GM23248 (cell line): ENCODE results near the gene IFNL1. TPM values are rescaled to one million over a fixed set of nuclear protein-coding genes. Genes with fewer than 3 reads are reported as not detected.
A peak's percentile ranks its signal among the peaks of the same experiment; 100 is the strongest.
"Not testable (repeated sequence)": the region's sequence is repeated elsewhere in the genome, so short reads cannot be mapped to it uniquely, and the experiment has no call there.

Source experiments
- DNase-seq: peaks from one replicate; pipeline ENCODE4 v3.0.0-alpha.2; 2015
- H2AFZ ChIP-seq: fragments of 200-600 bp; sonication (generic); 2 replicates; pipeline ENCODE4 v1.6.1; 2016; ENCODE audit warnings: antibody characterized with exemption
- H3F3A ChIP-seq: fragments of 200-600 bp; sonication (generic); 2 replicates; pipeline ENCODE4 v1.6.1; 2016; ENCODE audit warnings: mild to moderate bottlenecking, antibody characterized with exemption, mixed run types; ENCODE audit not compliant: insufficient read depth
- H3K27ac ChIP-seq: fragments of 200-600 bp; sonication (generic); 2 replicates; pipeline ENCODE4 v1.5.1; 2016; ENCODE audit warnings: mild to moderate bottlenecking
- H3K27me3 ChIP-seq: fragments of 200-600 bp; sonication (generic); replicated peaks from 2 replicates; pipeline ENCODE4 v1.6.1; 2016; ENCODE audit warnings: mild to moderate bottlenecking; ENCODE audit not compliant: insufficient read depth
- H3K36me3 ChIP-seq: fragments of 200-600 bp; sonication (generic); 2 replicates; pipeline ENCODE4 v1.6.1; 2016; ENCODE audit warnings: low read depth, mild to moderate bottlenecking
- H3K4me1 ChIP-seq: fragments of 200-600 bp; sonication (generic); 2 replicates; pipeline ENCODE4 v1.6.1; 2016; ENCODE audit warnings: mild to moderate bottlenecking; ENCODE audit not compliant: insufficient read depth
- H3K4me2 ChIP-seq: fragments of 200-600 bp; sonication (generic); one replicate; pipeline ENCODE4 v1.6.1; 2016; ENCODE audit warnings: mild to moderate bottlenecking; ENCODE audit not compliant: unreplicated experiment
- H3K4me3 ChIP-seq: fragments of 200-600 bp; sonication (generic); 2 replicates; pipeline ENCODE4 v1.5.1; 2016; ENCODE audit warnings: mild to moderate bottlenecking
- H3K79me2 ChIP-seq: fragments of 200-600 bp; sonication (generic); 2 replicates; pipeline ENCODE4 v1.6.1; 2016; ENCODE audit warnings: mild to moderate bottlenecking; ENCODE audit not compliant: insufficient read depth
- H3K9ac ChIP-seq: fragments of 200-600 bp; sonication (generic); 2 replicates; pipeline ENCODE4 v1.6.1; 2016; ENCODE audit warnings: mild to moderate bottlenecking
- H3K9me2 ChIP-seq: fragments of 200-600 bp; sonication (generic); 2 replicates; pipeline ENCODE4 v1.6.1; 2016; ENCODE audit warnings: mixed run types, mild to moderate bottlenecking, moderate library complexity; ENCODE audit not compliant: insufficient read depth
- H3K9me3 ChIP-seq: fragments of 200-600 bp; sonication (generic); one replicate; pipeline ENCODE4 v1.6.1; 2017; ENCODE audit warnings: low read depth
- H4K20me1 ChIP-seq: fragments of 200-600 bp; sonication (generic); 2 replicates; pipeline ENCODE4 v1.6.0; 2016; ENCODE audit not compliant: insufficient read depth
- EZH2 ChIP-seq: fragments of 200-600 bp; sonication (generic); IDR thresholded peaks from 2 replicates; pipeline ENCODE4 v1.6.1; 2018; ENCODE audit warnings: antibody characterized with exemption, mild to moderate bottlenecking; ENCODE audit not compliant: insufficient read depth, poor library complexity, severe bottlenecking
- EZH2phosphoT487 ChIP-seq: fragments of 200-600 bp; sonication (generic); IDR thresholded peaks from 2 replicates; pipeline ENCODE4 v1.6.1; 2018; ENCODE audit warnings: antibody characterized with exemption, moderate library complexity, mild to moderate bottlenecking, low read depth; ENCODE audit not compliant: insufficient read depth
- WGBS, 2 experiments: methylation state at CpG; one replicate each; pipeline ENCODE4 v1.1.6; 2015 to 2017; ENCODE audit warnings: low lambda C conversion rate in 2 of 2, low coverage in 1 of 2; ENCODE audit errors: missing lambda C conversion rate in 2 of 2; 5-methylcytosine and 5-hydroxymethylcytosine counted together
- in situ Hi-C: fragments of 300-500 bp; cut with MboI; formaldehyde crosslinking; loops from 2 replicates; pipeline ENCODE4 v1.15.0; 2020
- polyA plus RNA-seq: library from polyadenylated mRNA; unstranded; fragments of >200 nt; fragmentation: Nextera tagmentation; extraction: Ambion mirVana; gene quantifications from 2 replicates; pipeline ENCODE4 v1.2.1, GENCODE V29; 2016
- total RNA-seq: library from RNA; depleted of rRNA; stranded (reverse); fragments of >200 nt; shearing (Covaris generic); gene quantifications from 2 replicates; pipeline ENCODE4 v1.2.3, GENCODE V29; 2014

The IFNL1 gene
- total and polyA plus RNA-seq, 2 experiments from 2014 or later: not detected

DNA sequence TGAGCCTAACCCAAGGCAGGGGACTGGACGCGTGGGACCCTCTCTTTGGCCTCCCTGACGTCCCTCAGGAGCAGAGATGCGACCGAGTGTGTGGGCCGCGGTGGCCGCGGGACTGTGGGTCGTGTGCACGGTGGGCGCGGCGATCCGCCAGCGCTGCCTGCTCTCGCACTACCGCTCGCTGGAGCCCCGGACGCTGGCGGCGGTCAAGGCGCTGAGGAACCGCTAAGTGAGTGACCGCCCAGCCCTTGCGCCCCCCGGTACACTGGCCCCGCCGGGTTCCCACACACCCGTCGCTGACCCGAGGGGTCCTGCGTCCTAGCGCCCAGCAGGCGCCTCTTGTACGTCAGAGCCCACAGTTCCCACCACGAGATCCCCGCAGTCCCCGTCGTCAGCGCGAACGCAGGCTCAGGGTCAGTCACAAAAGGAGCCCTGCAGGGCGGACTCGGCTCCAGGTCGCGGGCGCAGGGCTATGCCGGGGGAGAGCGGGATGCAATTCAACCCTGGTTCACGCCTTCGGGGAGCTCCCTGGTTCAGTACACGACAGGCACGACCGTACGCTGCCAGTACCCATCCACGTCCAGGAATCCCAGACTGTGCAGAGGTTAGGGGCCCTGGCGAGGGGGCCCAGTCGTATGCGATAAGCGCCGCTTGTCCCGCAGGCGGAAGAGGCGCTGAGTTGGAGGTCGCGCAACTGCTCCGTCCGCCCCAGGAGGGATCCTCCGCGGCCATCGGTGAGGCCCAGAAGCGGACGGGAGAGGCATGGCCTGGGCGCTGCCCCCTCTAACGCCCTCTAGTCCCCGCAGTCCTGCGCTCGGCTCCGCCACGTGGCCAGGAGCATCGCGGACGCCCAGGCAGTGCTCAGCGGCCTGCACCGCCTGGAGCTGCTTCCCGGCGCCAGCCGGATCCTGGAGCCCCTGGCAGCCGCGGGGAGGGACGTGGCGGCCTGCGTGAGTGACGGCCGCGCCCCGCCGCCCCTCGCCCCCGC is 31.6 kb upstream of the IFNL1 start:
- H2AFZ ChIP-seq: no peak overlapping the region
- H3K4me2 ChIP-seq: no peak overlapping the region
- H3K9me3 ChIP-seq: no peaks in the 10 kb centered on the region
- peaks cover 62% of the 10 kb centered on the region for H3K27me3 ChIP-seq
- H3K4me1 ChIP-seq: no peaks in the 10 kb centered on the region
- no peak overlapping the region for H3K4me3 ChIP-seq
- H3K9ac ChIP-seq: no peak overlapping the region
- WGBS, 2 experiments: 4 to 5% methylated on average over 83 to 95 of the region's 102 CpGs
- H4K20me1 ChIP-seq: no peaks in the 10 kb centered on the region
- H3K36me3 ChIP-seq: no peaks in the 10 kb centered on the region
- in situ Hi-C loops: no loop called here
- DNase-seq: peak; percentile 34
- no peak overlapping the region for H3K27ac ChIP-seq
- H3K9me2 ChIP-seq: no peaks in the 10 kb centered on the region
- H3F3A ChIP-seq: no peaks in the 10 kb centered on the region
- no peaks in the 10 kb centered on the region for H3K79me2 ChIP-seq
- TF ChIP-seq EZH2: peak; percentile 42
- 0 out of 2 replicates have a peak, but pooled peaks have one; percentile 32 for TF ChIP-seq EZH2phosphoT487

DNA sequence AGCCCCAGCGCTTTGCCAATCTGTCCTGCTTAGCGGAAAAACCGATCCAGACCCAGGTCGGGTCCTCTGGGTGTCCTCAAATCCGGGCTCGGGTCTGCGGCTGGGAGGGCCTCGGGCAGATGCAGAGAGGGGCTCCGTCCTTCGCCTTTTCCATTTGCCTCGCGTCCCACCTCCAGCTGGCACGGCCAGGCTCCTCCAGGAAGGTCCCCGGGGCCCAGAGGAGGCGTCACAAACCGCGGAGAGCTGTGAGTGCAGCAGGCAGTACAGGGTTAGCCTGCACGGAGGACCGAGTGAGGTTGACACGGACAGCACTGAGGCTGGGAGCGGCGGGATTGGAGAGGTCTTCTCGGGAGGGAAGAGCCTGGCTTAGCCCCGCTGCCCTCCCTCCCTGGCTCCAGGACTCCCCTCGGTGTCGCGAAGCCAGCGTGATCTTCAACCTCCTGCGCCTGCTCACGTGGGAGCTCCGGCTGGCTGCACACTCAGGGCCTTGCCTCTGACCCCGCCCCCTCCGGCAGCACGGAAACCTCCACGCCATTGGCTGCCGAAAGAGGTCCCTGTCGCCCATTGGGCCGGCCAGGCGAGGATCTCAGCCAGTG is 30.8 kb upstream of the IFNL1 start:
- H4K20me1 ChIP-seq: no peaks in the 10 kb centered on the region
- 32 to 40% methylated on average over 35 to 39 of the region's 39 CpGs for WGBS, 2 experiments
- no peak for TF ChIP-seq EZH2phosphoT487
- TF ChIP-seq EZH2: peak; percentile 17
- no peak overlapping the region for H3K9ac ChIP-seq
- DNase-seq: peak; percentile 4
- peaks cover 55% of the 10 kb centered on the region for H3K27me3 ChIP-seq
- no peak overlapping the region for H2AFZ ChIP-seq
- H3K27ac ChIP-seq: no peak overlapping the region
- H3K4me2 ChIP-seq: no peak overlapping the region
- in situ Hi-C loops: no loop called here
- no peaks in the 10 kb centered on the region for H3K9me3 ChIP-seq
- no peak overlapping the region for H3K4me3 ChIP-seq
- no peaks in the 10 kb centered on the region for H3K9me2 ChIP-seq
- no peaks in the 10 kb centered on the region for H3F3A ChIP-seq
- no peaks in the 10 kb centered on the region for H3K79me2 ChIP-seq
- H3K4me1 ChIP-seq: no peaks in the 10 kb centered on the region
- H3K36me3 ChIP-seq: no peaks in the 10 kb centered on the region

- H3K4me1 ChIP-seq, H3K27ac ChIP-seq, H3K9me2 ChIP-seq, DNase-seq, H3K79me2 ChIP-seq, H2AFZ ChIP-seq, H3F3A ChIP-seq, H3K4me2 ChIP-seq, H3K9ac ChIP-seq, H3K9me3 ChIP-seq, H3K36me3 ChIP-seq, in situ Hi-C loops, H3K4me3 ChIP-seq, H4K20me1 ChIP-seq: not testable (repeated sequence)
- WGBS, 2 experiments: no CpG with 5 or more reads among the region's 1 CpG
- peaks cover 43% of the 10 kb centered on the region for H3K27me3 ChIP-seq
Observed at GRCh38 chr19:39268085-39268484, 28.1 kb upstream of the IFNL1 start, which contains the start of gene IFNL2. TSS of gene IFNL2 (plus strand) at chr19:39268396. CDS start at chr19:39268569, 173 bp downstream.

GRCh38 chr19:39268531-39269223 is 27.5 kb upstream of the IFNL1 start:
- H3K9ac ChIP-seq: not testable (repeated sequence)

DNA sequence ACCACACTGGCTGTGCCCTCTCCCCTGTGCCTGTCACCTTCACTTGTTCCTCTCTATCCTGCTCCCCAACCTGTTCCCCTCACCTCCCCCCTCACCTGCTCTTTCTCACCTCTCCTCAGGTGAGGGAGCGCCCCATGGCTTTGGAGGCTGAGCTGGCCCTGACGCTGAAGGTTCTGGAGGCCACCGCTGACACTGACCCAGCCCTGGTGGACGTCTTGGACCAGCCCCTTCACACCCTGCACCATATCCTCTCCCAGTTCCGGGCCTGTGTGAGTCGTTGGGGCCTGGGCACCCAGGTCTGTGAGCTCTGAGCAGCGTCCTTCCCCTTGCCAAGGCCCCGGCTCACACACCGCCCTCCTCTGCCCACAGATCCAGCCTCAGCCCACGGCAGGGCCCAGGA is 26.8 kb upstream of the IFNL1 start:
- H3K4me3 ChIP-seq, H3K4me1 ChIP-seq, H3K4me2 ChIP-seq, H3F3A ChIP-seq, H3K36me3 ChIP-seq, in situ Hi-C loops, H4K20me1 ChIP-seq, H3K27ac ChIP-seq, H3K9me3 ChIP-seq, H3K79me2 ChIP-seq, H3K9ac ChIP-seq, H2AFZ ChIP-seq, H3K9me2 ChIP-seq, DNase-seq: not testable (repeated sequence)
- peaks cover 31% of the 10 kb centered on the region for H3K27me3 ChIP-seq
- 40 to 46% methylated on average over 9 to 10 of the region's 10 CpGs for WGBS, 2 experiments

More at GRCh38 chr19:39268531-39269223, 27.5 kb upstream of the IFNL1 start:
- DNase-seq, H3K4me1 ChIP-seq, H3K4me3 ChIP-seq, H3K79me2 ChIP-seq, H3K27ac ChIP-seq, H3K4me2 ChIP-seq, H3K9me3 ChIP-seq, H2AFZ ChIP-seq, H3K9me2 ChIP-seq, H4K20me1 ChIP-seq, H3K36me3 ChIP-seq, in situ Hi-C loops, H3F3A ChIP-seq: not testable (repeated sequence)
- peaks cover 37% of the 10 kb centered on the region for H3K27me3 ChIP-seq
- 28 to 38% methylated on average over 9 to 10 of the region's 10 CpGs for WGBS, 2 experiments
